AG09319 (cell line): ENCODE data around the gene CERCAM.

ENCODE experiments used
- DNase-seq: peaks from one replicate; pipeline ENCODE4 v3.0.0-alpha.2; 2010; ENCODE audit warnings: low read depth; ENCODE audit errors: extremely low read depth
- CTCF ChIP-seq: IDR thresholded peaks from 2 replicates; pipeline ENCODE4 v1.5.1; 2011; ENCODE audit warnings: low read depth, mild to moderate bottlenecking, inconsistent platforms, low read length, moderate library complexity

CERCAM gene

GRCh38 chr9:128420651-128421481 is at the start of gene CERCAM:
Gene CERCAM, plus strand, starts transcription at chr9:128420857. Its CDS starts 21 bp downstream, at chr9:128420878.
- no peak; the same call in none of the 2 replicates for TF ChIP-seq CTCF
- no peak for DNase-seq

DNA sequence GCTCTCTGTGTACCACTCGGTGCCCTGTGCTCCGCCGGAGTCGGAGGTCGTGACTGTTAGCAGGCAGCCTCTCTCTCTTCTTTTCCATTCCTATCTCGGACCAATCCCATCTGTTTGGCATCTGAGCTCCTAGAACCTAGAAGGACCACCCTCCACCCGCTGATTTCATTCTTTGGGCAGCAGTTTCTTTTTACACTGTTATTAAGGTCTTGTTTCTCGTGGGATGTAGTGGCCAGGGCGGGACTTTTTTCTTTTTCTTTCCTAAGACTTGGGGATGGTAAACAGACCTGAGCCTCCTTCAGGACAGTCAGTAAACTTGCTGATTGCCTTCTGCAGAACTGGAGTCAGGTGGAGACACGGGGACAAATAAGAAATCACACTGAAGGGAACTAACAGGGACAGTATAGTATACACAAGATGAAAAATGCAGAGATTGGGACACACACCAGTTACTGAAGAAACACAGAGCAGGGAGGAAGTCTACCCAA is 49.0 kb upstream of the CERCAM start:
- TF ChIP-seq CTCF: no peak
- DNase-seq: no peak

DNA sequence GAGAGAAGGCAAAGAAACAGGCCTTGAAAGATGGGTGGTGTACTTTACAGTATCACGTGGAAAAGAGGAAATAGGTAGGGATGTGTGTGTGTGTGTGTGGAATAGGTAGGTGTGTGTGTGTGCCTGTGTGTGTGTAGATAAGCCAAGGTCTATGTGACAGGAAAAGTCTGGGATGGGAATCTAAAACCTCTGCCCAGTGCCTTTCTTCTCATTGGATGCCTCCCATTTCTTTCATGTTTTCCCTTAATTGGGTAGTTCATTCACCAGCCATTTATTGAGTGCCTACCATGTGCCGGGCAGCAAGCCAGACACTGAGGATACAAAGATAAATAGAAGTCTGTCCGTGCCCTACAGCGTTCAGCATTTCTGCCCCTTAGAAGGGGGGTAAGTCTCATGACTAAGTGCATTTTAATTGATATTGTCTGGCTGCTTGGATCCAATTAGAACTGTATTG is 48.4 kb upstream of the CERCAM start:
- DNase-seq: no peak
- no peak for TF ChIP-seq CTCF

DNA sequence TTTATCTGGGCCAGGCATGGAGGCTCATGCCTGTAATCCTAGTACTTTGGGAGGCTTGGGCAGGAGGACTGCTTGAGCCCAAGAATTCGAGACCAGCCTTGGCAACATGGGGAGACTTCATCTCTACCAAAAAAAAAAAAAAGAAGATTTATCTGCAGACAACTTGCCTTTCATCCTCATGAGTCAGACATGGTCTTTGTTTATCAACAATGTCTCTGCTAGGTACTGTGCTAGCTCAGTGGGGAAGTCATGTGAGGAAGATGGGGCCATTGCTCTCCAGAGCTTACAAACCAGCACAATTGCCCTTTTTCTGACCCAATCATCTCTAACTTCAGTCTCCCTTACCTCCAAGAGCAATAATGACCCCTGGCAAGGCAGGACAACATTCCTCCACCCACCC is 47.9 kb upstream of the CERCAM start:
- DNase-seq: no peak
- no peak for TF ChIP-seq CTCF

DNA sequence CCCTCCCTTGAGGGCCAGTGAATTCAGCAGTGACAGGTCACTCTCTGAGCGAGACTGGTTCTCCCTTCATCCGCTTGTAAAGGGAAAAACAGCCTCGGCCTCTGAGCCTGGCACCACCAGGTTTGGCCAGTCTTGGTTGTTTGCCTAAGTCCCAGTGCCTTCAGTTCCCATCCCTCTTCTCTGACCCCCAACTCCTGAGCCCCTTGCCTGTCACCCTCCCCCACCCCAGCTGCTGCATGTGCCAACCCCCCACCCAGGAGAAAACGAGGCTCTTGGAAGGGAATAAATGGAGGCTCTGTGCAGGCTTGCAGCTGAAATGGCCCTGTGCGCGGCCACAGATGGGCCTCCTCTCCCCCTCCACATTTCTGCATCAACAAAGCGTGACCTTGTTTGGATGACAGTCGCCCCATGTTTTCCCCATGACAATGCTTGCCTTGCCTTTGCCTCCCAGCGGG is 46.4 kb upstream of the CERCAM start:
- TF ChIP-seq CTCF: no peak
- no peak for DNase-seq

GRCh38 chr9:128375865-128376264 is 44.8 kb upstream of the CERCAM start:
- no peak for TF ChIP-seq CTCF

GRCh38 chr9:128382261-128382660 is 38.4 kb upstream of the CERCAM start:
- TF ChIP-seq CTCF: no peak
- no peak for DNase-seq

More at GRCh38 chr9:128375865-128376264, 44.8 kb upstream of the CERCAM start:
- no peak for DNase-seq
